NCI-H1694 treated with DMSO at 0.1 percent for 48 hours (cell line): Measurements from ENCODE around the gene RNGTT.
"Not testable (repeated sequence)": the region's sequence is repeated elsewhere in the genome, so short reads cannot be mapped to it uniquely, and the experiment has no call there.

Source experiments
- DNase-seq: peaks from one replicate; lab custom pipeline; 2025; lab: John Stamatoyannopoulos, UW

The RNGTT gene

GRCh38 chr6:88808381-88808780, 155.0 kb downstream of the RNGTT start:
- DNase-seq: no peak

DNA sequence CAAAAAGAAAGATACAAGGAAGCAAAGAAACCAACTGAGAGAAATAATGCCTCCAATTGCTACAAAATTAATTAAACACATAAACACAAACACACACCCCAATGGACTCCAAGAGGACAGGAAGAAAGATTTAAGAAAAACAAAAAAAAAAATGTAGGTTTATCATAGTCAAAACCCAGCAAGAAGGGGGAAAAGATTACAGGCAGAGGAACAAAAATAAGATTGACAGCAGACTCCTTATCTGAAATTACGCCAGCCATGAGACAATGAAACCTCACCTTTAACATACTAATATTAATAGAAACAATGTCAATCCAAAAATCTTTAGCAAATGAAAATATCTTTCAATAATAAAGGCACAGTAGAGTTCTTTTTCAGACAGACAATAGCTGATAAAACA, 155.8 kb downstream of the RNGTT start:
- no peak for DNase-seq

DNA sequence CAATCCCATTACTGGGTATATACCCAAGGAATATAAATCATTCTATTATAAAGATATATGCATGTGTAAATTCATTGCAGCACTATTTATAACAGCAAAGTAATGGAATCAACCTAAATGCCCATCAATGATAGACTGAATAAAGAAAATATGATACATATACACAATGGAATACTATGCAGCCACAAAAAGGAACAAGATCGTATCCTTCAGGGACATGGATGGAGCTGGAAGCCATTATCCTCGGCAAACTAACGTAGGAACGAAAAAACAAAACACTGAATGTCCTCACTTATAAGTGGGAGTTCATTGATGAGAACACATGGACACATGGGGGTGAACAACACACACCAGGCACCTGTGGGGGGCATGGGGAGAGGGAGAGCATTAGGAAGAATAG, 156.7 kb downstream of the RNGTT start:
- no peak for DNase-seq

GRCh38 chr6:88804701-88805100, 158.7 kb downstream of the RNGTT start:
- no peak for DNase-seq

DNA sequence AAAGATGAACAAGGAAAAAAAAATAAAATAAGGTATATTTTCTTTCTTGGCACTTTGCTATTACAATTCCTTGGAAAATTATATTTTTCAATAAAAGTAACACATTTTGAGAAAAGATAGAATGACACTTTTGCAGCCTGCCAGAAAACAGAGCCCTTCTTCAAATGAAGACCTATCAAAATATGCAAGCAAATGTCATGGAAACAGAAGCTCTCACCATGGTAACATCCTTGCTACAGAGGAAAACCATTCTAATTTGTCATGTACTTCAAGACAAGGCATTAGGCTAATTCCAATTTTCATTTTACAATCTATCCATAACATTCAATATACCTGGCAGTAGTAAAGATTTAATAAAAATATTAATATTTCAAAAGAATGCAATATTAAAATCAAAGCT, 177.9 kb downstream of the RNGTT start:
- DNase-seq: no peak

- DNase-seq: peak; percentile 51
Observed at GRCh38 chr6:88780714-88781389, 182.6 kb downstream of the RNGTT start.

DNA sequence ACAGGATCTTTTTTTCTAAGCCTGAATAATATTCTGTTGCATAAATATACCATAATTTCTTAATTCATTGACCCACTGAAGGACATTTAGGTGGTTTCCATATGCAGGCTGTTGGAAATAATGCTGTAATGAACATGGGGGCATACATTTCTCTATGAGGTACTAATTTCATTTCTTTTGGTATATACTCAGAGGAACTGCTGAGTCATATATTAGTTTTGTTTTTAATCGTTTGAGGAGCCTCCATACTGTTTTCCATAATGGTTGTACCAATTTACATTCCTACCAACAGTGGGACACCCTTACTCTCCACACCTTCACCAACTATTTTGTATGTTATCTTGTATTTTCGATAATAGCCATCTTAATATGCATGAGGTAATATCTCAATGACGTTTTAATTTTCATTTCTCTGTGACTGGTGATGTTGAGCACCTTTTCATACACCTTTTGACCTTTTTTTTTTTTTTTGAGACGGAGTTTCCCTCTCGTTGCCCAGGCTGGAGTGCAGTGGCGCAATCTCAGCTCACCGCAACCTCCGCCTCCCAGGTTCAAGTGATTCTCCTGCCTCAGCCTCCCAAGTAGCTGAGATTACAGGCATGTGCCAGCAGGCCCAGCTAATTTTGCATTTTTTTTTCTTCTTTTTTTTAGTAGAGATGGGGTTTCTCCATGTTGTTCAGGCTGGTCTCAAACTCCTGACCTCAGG, 187.4 kb downstream of the RNGTT start:
- no peak for DNase-seq

GRCh38 chr6:88768114-88768513, 195.3 kb downstream of the RNGTT start:
- not testable (repeated sequence) for DNase-seq

- no peak for DNase-seq
Observed at GRCh38 chr6:88764081-88764480, 199.3 kb downstream of the RNGTT start.

DNA sequence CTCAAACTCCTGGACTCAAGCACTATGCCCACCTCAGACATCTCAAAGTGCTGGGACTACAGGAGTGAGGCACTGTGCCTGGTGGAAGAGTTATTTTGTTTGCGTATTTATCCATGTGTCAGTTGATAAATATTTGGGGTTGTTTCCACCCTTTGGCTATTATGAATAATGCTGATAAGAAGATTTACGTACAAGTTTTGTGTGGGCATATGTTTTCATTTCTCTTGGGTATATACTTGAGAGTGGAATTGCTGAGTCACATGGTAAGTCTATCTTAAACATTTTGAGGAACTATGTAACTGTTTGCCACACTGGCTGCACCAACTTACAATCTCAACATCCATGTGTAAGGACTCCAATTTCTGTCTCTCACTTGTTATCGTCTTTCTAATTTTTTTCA, 200.3 kb downstream of the RNGTT start:
- DNase-seq: no peak

DNA sequence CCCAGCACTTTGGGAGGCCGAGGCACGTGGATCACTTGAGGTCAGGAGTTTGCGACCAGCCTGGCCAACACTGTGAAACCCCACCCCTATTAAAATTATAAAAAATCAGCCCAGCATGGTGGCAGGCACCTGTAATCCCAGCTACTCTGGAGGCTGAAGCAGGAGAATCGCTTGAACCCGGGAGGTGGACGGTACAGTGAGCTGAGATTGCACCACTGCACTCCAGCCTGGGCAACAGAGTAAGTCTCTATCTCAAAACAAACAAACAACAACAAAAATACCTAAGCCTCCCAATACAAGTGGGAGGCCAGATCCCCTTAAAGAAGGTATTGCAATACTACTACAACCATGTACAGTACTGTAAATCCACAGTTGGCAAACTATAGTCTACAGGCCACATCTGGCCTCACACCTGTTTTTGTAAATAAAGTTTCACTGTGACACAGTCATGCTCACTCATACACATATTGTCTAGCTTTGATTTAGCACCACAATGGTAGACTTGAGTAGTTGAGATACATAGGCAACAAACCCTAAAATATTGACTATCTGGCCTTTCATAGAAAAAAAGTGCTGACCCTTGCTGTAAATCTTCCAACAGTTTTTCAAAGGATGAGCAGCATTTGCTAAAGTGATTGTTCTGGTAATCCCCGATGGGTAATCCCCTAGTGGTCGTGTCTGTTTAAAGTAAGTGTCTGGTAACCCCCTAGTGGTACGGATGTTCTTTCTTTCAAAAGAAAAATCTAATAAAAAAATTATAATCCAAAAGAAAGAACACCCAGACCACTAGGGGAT, 202.0 kb downstream of the RNGTT start:
- DNase-seq: no peak

DNA sequence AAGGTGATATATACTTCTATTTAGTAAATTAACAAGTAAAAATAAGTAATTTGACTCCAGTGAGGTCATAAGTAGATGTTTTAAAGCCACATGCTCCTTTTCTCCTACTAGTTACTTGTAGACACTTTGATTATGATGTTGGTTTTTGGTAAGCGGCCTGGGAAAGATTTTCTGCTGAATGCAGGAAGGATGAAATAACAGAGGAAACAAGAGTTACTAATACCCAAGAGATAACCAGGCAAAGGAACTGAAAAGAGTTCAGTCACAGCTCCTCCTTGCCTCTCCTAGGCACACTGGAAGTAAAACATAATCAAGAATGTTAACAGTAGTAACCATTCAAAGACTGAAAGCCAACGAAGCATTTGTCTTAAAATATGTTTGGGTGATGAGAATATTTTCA, 203.3 kb downstream of the RNGTT start:
- DNase-seq: no peak

GRCh38 chr6:88750936-88751335, 212.5 kb downstream of the RNGTT start:
- DNase-seq: no peak

DNA sequence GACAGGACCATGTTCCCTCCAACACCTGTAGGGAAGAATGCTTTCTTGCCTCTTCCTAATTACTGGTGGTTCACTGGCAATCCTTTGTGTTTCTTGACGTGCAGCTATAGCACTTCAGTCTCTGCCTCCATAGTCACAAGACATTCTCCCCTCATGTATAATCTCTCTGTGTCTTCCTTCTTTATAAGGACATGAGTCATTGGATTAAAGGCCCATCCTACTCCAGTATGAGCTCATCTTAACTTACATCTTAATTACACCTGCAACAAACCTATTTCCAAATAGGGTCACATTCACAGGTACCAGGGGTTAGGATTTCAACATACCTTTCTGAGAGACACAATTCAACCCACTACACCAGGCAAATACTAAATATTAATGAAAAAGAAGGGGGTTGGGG, 213.6 kb downstream of the RNGTT start:
- no peak for DNase-seq

- no peak for DNase-seq
Observed at GRCh38 chr6:88748141-88748540, 215.3 kb downstream of the RNGTT start.

- DNase-seq: no peak
Observed at GRCh38 chr6:88741939-88742338, 221.5 kb downstream of the RNGTT start.

DNA sequence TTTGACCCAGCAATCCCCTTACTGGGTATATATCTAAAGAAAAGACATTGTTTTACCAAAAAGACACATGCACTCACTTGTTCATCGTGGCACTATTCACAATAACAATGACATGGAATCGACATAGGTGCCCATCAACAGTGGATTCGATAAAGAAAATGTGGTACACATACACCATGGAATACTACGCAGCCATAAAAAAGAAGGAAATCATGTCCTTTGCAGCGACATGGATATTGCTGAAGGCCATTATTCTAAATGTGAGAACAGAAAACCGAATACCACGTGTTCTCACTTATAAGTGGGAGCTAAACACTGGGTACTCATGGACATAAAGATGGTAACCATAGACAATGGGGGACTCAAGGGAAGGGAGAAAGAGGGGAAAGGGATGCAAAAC, 222.3 kb downstream of the RNGTT start:
- DNase-seq: no peak

DNA sequence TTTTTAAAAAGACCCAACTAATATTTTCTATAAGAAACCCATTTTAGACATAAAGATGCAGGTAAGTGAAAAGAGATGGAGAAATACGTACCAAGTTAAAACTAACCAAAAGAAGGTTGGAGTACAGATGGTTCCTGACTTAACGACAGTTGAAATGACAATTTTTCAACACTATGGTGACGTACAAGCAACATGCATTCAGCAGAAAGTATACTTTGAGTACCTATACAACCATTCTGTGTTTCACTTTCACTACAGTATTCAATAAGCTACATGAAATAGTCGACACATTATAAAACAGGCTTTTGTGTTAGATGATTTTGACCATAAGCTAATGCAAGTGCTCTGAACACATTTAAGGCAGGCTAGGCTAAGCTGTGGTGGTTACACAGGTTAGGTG, 228.9 kb downstream of the RNGTT start:
- no peak for DNase-seq

GRCh38 chr6:88730611-88731011, 232.8 kb downstream of the RNGTT start:
- no peak for DNase-seq

- DNase-seq: no peak
Observed at GRCh38 chr6:88728756-88729155, 234.7 kb downstream of the RNGTT start.

GRCh38 chr6:88726409-88726808, 237.0 kb downstream of the RNGTT start:
- not testable (repeated sequence) for DNase-seq

- DNase-seq: no peak
Observed at GRCh38 chr6:88725111-88725975, 238.1 kb downstream of the RNGTT start.
